Fibroblast of mammary gland (primary cell): ENCODE measurements around the gene SH3TC2.
A peak's percentile ranks its signal among the peaks of the same experiment; 100 is the strongest.

Experiments used
- DNase-seq: peaks from one replicate; pipeline ENCODE4 v3.0.0-alpha.2; 2010; ENCODE audit warnings: low read depth
- H3K4me3 ChIP-seq: 2 replicates; pipeline ENCODE4 v1.5.1; 2011; ENCODE audit warnings: low read depth, mild to moderate bottlenecking, low read length, moderate library complexity; ENCODE audit not compliant: control insufficient read depth
- CTCF ChIP-seq: conservative IDR thresholded peaks from 2 replicates; pipeline ENCODE4 v1.5.1; 2011; ENCODE audit warnings: low read depth, low read length, inconsistent platforms; ENCODE audit not compliant: control insufficient read depth, insufficient read depth

SH3TC2 gene

GRCh38 chr5:149062371-149063016 lies 368 bp downstream of the SH3TC2 start:
- DNase-seq, result peak; percentile 85
- TF ChIP-seq CTCF, result no peak
- H3K4me3 ChIP-seq, result no peak overlapping the region

GRCh38 chr5:149061341-149061740 lies 1.5 kb downstream of the SH3TC2 start:
- H3K4me3 ChIP-seq, result no peak overlapping the region
- TF ChIP-seq CTCF, result no peak
- no peak for DNase-seq

- peak; percentile 43 for DNase-seq
- H3K4me3 ChIP-seq, result no peak overlapping the region
- TF ChIP-seq CTCF, result no peak
These were observed 2.5 kb downstream of the SH3TC2 start for GRCh38 chr5:149060325-149060724.

GRCh38 chr5:149056616-149057165 lies 6.2 kb downstream of the SH3TC2 start:
- DNase-seq, result peak; percentile 49
- no peak for TF ChIP-seq CTCF
- H3K4me3 ChIP-seq, result no peak overlapping the region

GRCh38 chr5:149054416-149054815 lies 8.4 kb downstream of the SH3TC2 start:
- no peak for TF ChIP-seq CTCF
- no peak overlapping the region for H3K4me3 ChIP-seq
- DNase-seq, result no peak

- no peak for TF ChIP-seq CTCF
- DNase-seq, result peak; percentile 59
- H3K4me3 ChIP-seq, result no peak overlapping the region
These were observed 9.7 kb downstream of the SH3TC2 start for GRCh38 chr5:149053072-149053695.
